GM12878 (cell line): Measurements from ENCODE around the gene SIGMAR1. TPM values are rescaled to one million over a fixed set of nuclear protein-coding genes. Genes with fewer than 3 reads are reported as not detected.

Experiments
- ATAC-seq: fragments of 200-7000 bp; cut with Tn5 transposase; 3 replicates; pipeline ENCODE4 v1.9.1; 2020; ENCODE audit warnings: mild to moderate bottlenecking, moderate library complexity
- Bru-seq: library from RNA; stranded (reverse); fragments of 400-500 nt; gene quantifications from one replicate; lab custom pipeline; 2021; lab: Mats Ljungman, UMichigan
- BruChase-seq, 2 experiments: library from RNA; stranded (reverse); fragments of 400-500 nt; gene quantifications; one replicate each; lab custom pipeline; 2021; lab: Mats Ljungman, UMichigan
- BruUV-seq: library from RNA; stranded (reverse); fragments of 400-500 nt; replicated peaks from 2 replicates; lab custom pipeline; 2021; lab: Mats Ljungman, UMichigan
- CTCF ChIA-PET: fragments of 300-600 bp; sonication (Branson Sonifier 250); formaldehyde crosslinking; extraction: SDS; loops from one replicate; lab custom pipeline; 2021; ENCODE audit warnings: inconsistent platforms; lab: Yijun Ruan, JAX
- POLR2A ChIA-PET: fragments of 350-600 bp; formaldehyde crosslinking; extraction: SDS; loops from one replicate; lab custom pipeline; 2021; ENCODE audit warnings: inconsistent platforms; lab: Charles Lee
- RAD21 ChIA-PET: fragments of 300-600 bp; sonication (Branson Sonifier 250); formaldehyde crosslinking; loops from one replicate; lab custom pipeline; 2023; ENCODE audit warnings: antibody characterized with exemption; ENCODE audit not compliant: unreplicated experiment; lab: Charles Lee
- SMC1A ChIA-PET: fragments of 300-600 bp; sonication (Branson Sonifier 250); formaldehyde crosslinking; loops from one replicate; lab custom pipeline; 2023; ENCODE audit not compliant: unreplicated experiment, uncharacterized antibody; lab: Charles Lee
- DNase-seq: peaks from one replicate; pipeline ENCODE4 v3.0.0-alpha.2; 2011; ENCODE audit warnings: low read depth, low spot score
- FAIRE-seq: peaks from 3 replicates; lab custom pipeline; 2011; peaks lifted over from hg19 to GRCh38; lab: Jason Lieb, UNC
- H2AFZ ChIP-seq: 2 replicates; pipeline ENCODE4 v1.6.0; 2011; ENCODE audit warnings: low read depth, low read length, control low read depth; ENCODE audit not compliant: control insufficient read depth
- H3K27ac ChIP-seq: 2 replicates; pipeline ENCODE4 v1.5.1; 2011; ENCODE audit warnings: control low read depth; ENCODE audit not compliant: control insufficient read depth, insufficient read depth
- H3K27me3 ChIP-seq, 2 experiments: replicated peaks in 1 of 2; 2 replicates each; pipeline versions ENCODE4 v1.6.0 to v1.6.1; 2011; ENCODE audit warnings: low read length in 1 of 2; ENCODE audit not compliant: control insufficient read depth in 2 of 2, insufficient read depth in 2 of 2
- H3K36me3 ChIP-seq, 2 experiments: 2 replicates each; pipeline ENCODE4 v1.5.1; 2011; ENCODE audit warnings: low read length in 1 of 2; ENCODE audit not compliant: control insufficient read depth in 2 of 2, insufficient read depth in 2 of 2
- H3K4me1 ChIP-seq: 2 replicates; pipeline ENCODE4 v1.6.1; 2011; ENCODE audit warnings: mild to moderate bottlenecking, low read length, moderate library complexity, mixed read lengths; ENCODE audit not compliant: control insufficient read depth, insufficient read depth
- H3K4me2 ChIP-seq: 2 replicates; pipeline ENCODE4 v1.6.0; 2011; ENCODE audit warnings: control low read depth; ENCODE audit not compliant: control insufficient read depth, insufficient read depth
- H3K4me3 ChIP-seq: fragments of 200-600 bp; sonication (generic); 2 replicates; pipeline ENCODE4 v1.5.1; 2016
- H3K79me2 ChIP-seq: 2 replicates; pipeline ENCODE4 v1.6.0; 2011; ENCODE audit warnings: low read length; ENCODE audit not compliant: control insufficient read depth, insufficient read depth
- H3K9ac ChIP-seq: 2 replicates; pipeline ENCODE4 v1.8.0; 2011; ENCODE audit warnings: low read length, control low read depth, mixed read lengths; ENCODE audit not compliant: control insufficient read depth, insufficient read depth
- H3K9me3 ChIP-seq: replicated peaks from 3 replicates; pipeline ENCODE4 v1.5.1; 2011; ENCODE audit warnings: mild to moderate bottlenecking, low read length; ENCODE audit not compliant: control insufficient read depth, insufficient read depth
- H4K20me1 ChIP-seq: 2 replicates; pipeline ENCODE4 v1.6.0; 2011; ENCODE audit not compliant: control insufficient read depth, insufficient read depth
- BHLHE40 ChIP-seq, 2 experiments: fragments of 450-650 bp in 1 of 2; IDR thresholded peaks; 2 replicates each; pipeline ENCODE4 v1.6.1; 2011 to 2017; ENCODE audit warnings: low read depth in 2 of 2, borderline replicate concordance in 1 of 2, improper control_type of control experiment in 1 of 2, low read length in 1 of 2, mild to moderate bottlenecking in 1 of 2
- EP300 ChIP-seq, 2 experiments: fragments of 150-350 bp in 1 of 2; IDR thresholded peaks; 2 replicates each; pipeline ENCODE4 v1.6.1; 2011 to 2012; ENCODE audit warnings: low read depth in 2 of 2, low read length in 2 of 2, borderline replicate concordance in 1 of 2, improper control_type of control experiment in 1 of 2, inconsistent platforms in 1 of 2; ENCODE audit not compliant: control insufficient read depth in 1 of 2
- HCFC1 ChIP-seq: fragments of 150-350 bp; IDR thresholded peaks from 2 replicates; pipeline ENCODE4 v1.6.1; 2014; ENCODE audit warnings: low read length
- KLF5 ChIP-seq: fragments of 450-650 bp; IDR thresholded peaks from 2 replicates; pipeline ENCODE4 v1.6.1; 2014; ENCODE audit warnings: mild to moderate bottlenecking; ENCODE audit not compliant: partially characterized antibody
- MLLT1 ChIP-seq: fragments of 450-650 bp; IDR thresholded peaks from 2 replicates; pipeline ENCODE4 v1.6.1; 2016; ENCODE audit warnings: mild to moderate bottlenecking
- MYC ChIP-seq: IDR thresholded peaks from 2 replicates; pipeline ENCODE4 v1.6.1; 2011; ENCODE audit warnings: mild to moderate bottlenecking, low read length, moderate library complexity, inconsistent platforms; ENCODE audit not compliant: insufficient read depth, insufficient replicate concordance, insufficient read length, severe bottlenecking
- NR2C1 ChIP-seq: fragments of 450-650 bp; IDR thresholded peaks from 2 replicates; pipeline ENCODE4 v1.6.1; 2017; ENCODE audit warnings: antibody characterized with exemption, mild to moderate bottlenecking, moderate library complexity
- YBX1 ChIP-seq: fragments of 450-650 bp; IDR thresholded peaks from 2 replicates; pipeline ENCODE4 v1.6.1; 2016; ENCODE audit warnings: antibody characterized with exemption
- ZNF687 ChIP-seq: fragments of 450-650 bp; IDR thresholded peaks from 2 replicates; pipeline ENCODE4 v1.6.1; 2017; ENCODE audit warnings: mild to moderate bottlenecking, moderate library complexity
- WGBS: methylation state at CpG from one replicate; pipeline ENCODE4 v1.1.6; 2016; ENCODE audit warnings: low lambda C conversion rate; ENCODE audit not compliant: insufficient replicate concordance, insufficient coverage; ENCODE audit errors: missing lambda C conversion rate; 5-methylcytosine and 5-hydroxymethylcytosine counted together
- in situ Hi-C: fragments of 300-500 bp; cut with MboI; formaldehyde crosslinking; loops from 9 replicates; pipeline ENCODE4 v1.14.3; 2018; ENCODE audit warnings: mixed read lengths
- intact Hi-C: fragments of 100-400 bp; cut with micrococcal nuclease; formaldehyde crosslinking; loops from one replicate; pipeline ENCODE4 v1.14.2; 2022; ENCODE audit not compliant: unreplicated experiment
- long read RNA-seq, 2 experiments: library from polyadenylated mRNA; unstranded; transcript quantifications; one replicate each; pipeline ENCODE4 v2.0.0, GENCODE V29; 2019 to 2020
- polyA minus RNA-seq, 3 experiments: library from RNA; depleted of rRNA, polyadenylated mRNA; stranded (reverse); fragments of >200 nt; gene quantifications; 2 replicates each; pipeline ENCODE4 v1.2.3, GENCODE V29; 2011
- polyA plus RNA-seq, 11 experiments: library from polyadenylated mRNA; depleted of rRNA in 4 of 11; unstranded in 6 of 11; stranded (reverse) in 5 of 11; fragments of >200 nt; fragmentation: Nextera tagmentation in 4 of 11; fragmentation: Illumina TruSeq in 1 of 11; extraction: Ambion mirVana in 4 of 11; extraction: Trizol in 1 of 11; gene quantifications; 1 replicate in 1 of 11; 2 replicates in 10 of 11; pipeline versions ENCODE4 v1.2.1 to v1.2.3, GENCODE V29; 2011 to 2016; ENCODE audit warnings: inconsistent platforms in 2 of 11, missing spikeins in 2 of 11, low read depth in 1 of 11
- total RNA-seq, 4 experiments: library from RNA; depleted of rRNA in 3 of 4; stranded (reverse); fragments of >200 nt in 3 of 4; fragmentation: Illumina TruSeq in 1 of 4; extraction: Trizol in 1 of 4; gene quantifications; 2 replicates each; pipeline versions ENCODE4 v1.2.1 to v1.2.3, GENCODE V29; 2013 to 2021

The SIGMAR1 gene
- 24.8 and 27.0 TPM in 2 replicates for total RNA-seq (2013; cell fraction: nucleolus; rRNA removed)
- total RNA-seq (2014; rRNA removed) = 65.4 and 77.9 TPM in 2 replicates
- 38.6 and 44.3 TPM in 2 replicates for total RNA-seq (2014; rRNA removed; fragmentation: Illumina TruSeq; extraction: Trizol)
- 61.5 and 63.0 TPM in 2 replicates for total RNA-seq (2021)
- 16.1 TPM for polyA plus RNA-seq (2011; ENCODE audit: low read depth)
- polyA plus RNA-seq (2011; rRNA removed) = 7.6 and 12.9 TPM in 2 replicates
- polyA plus RNA-seq (2011; cell fraction: cytosol; rRNA removed) = 21.5 and 23.4 TPM in 2 replicates
- 13.0 and 13.5 TPM in 2 replicates for polyA plus RNA-seq (2011; cell fraction: nucleus; rRNA removed)
- 25.7 and 30.6 TPM in 2 replicates for polyA plus RNA-seq (2012)
- 64.7 and 76.0 TPM in 2 replicates for polyA plus RNA-seq (2014; fragmentation: Illumina TruSeq; extraction: Trizol)
- 10 to 100 TPM in 1 of 2 experiments, 1 to 10 TPM in 1; 7.1 to 19.6 TPM for polyA plus RNA-seq (2014; fragmentation: Nextera tagmentation; extraction: Ambion mirVana)
- 81.4 and 82.9 TPM in 2 replicates for polyA plus RNA-seq (2014; rRNA removed)
- polyA plus RNA-seq (2016; fragmentation: Nextera tagmentation; extraction: Ambion mirVana) = 100 to 1,000 TPM; 110 to 133 TPM
- 13.1 and 18.7 TPM in 2 replicates for polyA minus RNA-seq (2011; rRNA and poly(A)+ RNA removed)
- polyA minus RNA-seq (2011; cell fraction: cytosol; rRNA and poly(A)+ RNA removed) = 6.5 and 10.2 TPM in 2 replicates
- 11.7 and 17.3 TPM in 2 replicates for polyA minus RNA-seq (2011; cell fraction: nucleus; rRNA and poly(A)+ RNA removed)
- Bru-seq, nascent RNA = percentile 64 among the genes with signal in this experiment
- BruChase-seq, experiment 1, labeled RNA remaining after a 6-hour chase = percentile 63 among the genes with signal in this experiment
- percentile 58 among the genes with signal in this experiment for BruChase-seq, experiment 2, labeled RNA remaining after a 2-hour chase
- long read RNA-seq, experiment 1, transcript SIGMAR1-201 (4 exons, 1,656 nt) = major isoform, 31 of 40 reads
- long read RNA-seq, experiment 1, partial matches to known transcripts = 0 of 40 reads
- long read RNA-seq, experiment 1, other reads (novel, unspliced or antisense) = 8 of 40 reads
- long read RNA-seq, experiment 2 = 0 reads

DNA sequence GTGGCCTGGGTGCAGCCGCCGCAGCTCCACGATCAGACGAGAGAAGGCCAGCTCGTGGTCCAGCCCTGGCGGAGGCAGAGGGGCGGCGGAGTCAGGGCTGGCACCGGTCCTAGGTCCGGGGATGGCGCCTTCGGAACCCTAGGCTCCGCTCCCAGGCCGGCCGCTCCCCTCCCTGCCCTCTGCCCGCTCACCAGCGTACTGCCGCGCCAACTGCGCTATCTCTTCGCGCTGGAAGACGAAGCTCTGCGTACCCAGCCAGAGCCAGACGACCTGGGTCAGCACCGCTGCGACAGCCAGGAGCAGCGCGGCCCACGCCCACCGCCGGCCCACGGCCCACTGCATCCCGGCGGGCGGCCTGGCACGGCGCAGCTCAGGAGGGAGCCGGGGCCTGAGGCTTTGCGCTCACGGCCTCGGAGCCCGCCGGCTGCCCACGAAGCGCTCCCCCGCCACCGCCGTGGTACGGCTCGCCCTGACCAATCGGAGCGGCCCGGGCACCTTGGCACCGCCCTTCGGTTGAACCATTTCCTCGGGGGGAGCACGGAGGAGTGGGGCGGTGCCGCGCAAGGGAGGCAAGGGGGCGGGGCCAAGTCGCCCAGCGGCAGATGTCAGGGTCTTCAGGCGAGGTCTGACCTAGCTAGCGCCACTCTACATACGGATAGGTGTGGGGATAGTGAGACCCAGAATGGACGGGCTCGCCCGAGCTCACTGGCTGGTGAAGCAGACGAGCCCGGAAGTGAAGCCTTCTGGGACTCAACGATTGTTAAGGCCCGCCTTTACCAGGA lies at the start of gene SIGMAR1:
TSS of gene SIGMAR1 (minus strand) at position 432 of the 782 bp plus-strand sequence. CDS start at position 342, 90 bp downstream.
- no TSS peak for BruUV-seq
- SMC1A ChIA-PET = interaction anchor here (0.6 to 2.3 kb wide), 12 partner anchors 9 to 447 kb away, joined by 3 to 11 read pairs (median 4); partner anchors contain the start of genes DCTN3, GALT and RPP25L
- H3K79me2 ChIP-seq = peaks cover 15% of the 10 kb centered on the region
- CTCF ChIA-PET = interaction anchor here (1.0 to 8.3 kb wide), 15 partner anchors 9 to 348 kb away, joined by 3 to 118 read pairs (median 4); partner anchors contain the start of genes CCL27, DCTN3, GALT and RPP25L
- no peaks in the 10 kb centered on the region; the same call in none of the 2 replicates for H3K4me1 ChIP-seq
- intact Hi-C loops (no loop called here), in situ Hi-C loops (no loop called here)
- no peaks in the 10 kb centered on the region; the same call in none of the 2 replicates for H4K20me1 ChIP-seq
- no peaks in the 10 kb centered on the region for H3K27me3 ChIP-seq
- H3K9ac ChIP-seq = peak within 1 kb of the TSS; percentile 79
- peak within 1 kb of the TSS; percentile 52 for H3K27ac ChIP-seq
- no peaks in the 10 kb centered on the region for H3K9me3 ChIP-seq
- POLR2A ChIA-PET = interaction anchor here (1.2 to 3.4 kb wide), 6 partner anchors 8 to 25 kb away, joined by 3 to 25 read pairs (median 6); partner anchors contain the start of genes ARID3C, DCTN3, GALT and IL11RA
- peak within 1 kb of the TSS; percentile 95 for H3K4me2 ChIP-seq
- H3K36me3 ChIP-seq = peaks cover 2 to 6% of the 10 kb centered on the region in 2 experiments; a peak in 3 of 4 replicates
- peak within 1 kb of the TSS; percentile 98 for H2AFZ ChIP-seq
- DNase-seq (peak; percentile 61), FAIRE-seq (peak; percentile 78), ATAC-seq (peak; percentile 94)
- RAD21 ChIA-PET = interaction anchor here (0.8 to 2.6 kb wide), 7 partner anchors 10 to 66 kb away, joined by 3 to 14 read pairs (median 7); partner anchors contain the start of genes DCTN3 and GALT
- WGBS = 1% methylated on average over 73 of the region's 74 CpGs
- H3K4me3 ChIP-seq = peak within 1 kb of the TSS; percentile 72
- TF ChIP-seq HCFC1 (no peak; the same call in 1 of the 2 replicates), MLLT1 (no peak; the same call in 1 of the 2 replicates), KLF5 (peak; percentile 98), NR2C1 (0 out of 2 replicates have a peak, but pooled peaks have one; percentile 3), ZNF687 (peak; percentile 56), BHLHE40 (IDR thresholded peaks at IDR 0.05; ENCODE audit: borderline replicate concordance in 1 of 2, low read depth in 2 of 2, low read length in 1 of 2) (peak; percentile 93 to 95), YBX1 (no peak), MYC (no peak), EP300 (IDR thresholded peaks at IDR 0.05; ENCODE audit: borderline replicate concordance in 1 of 2, control insufficient read depth in 1 of 2, low read depth in 2 of 2, low read length in 2 of 2) (no peak)
